Tracheal epithelial cell (primary cell): Measurements from ENCODE around the gene TMEM205. TPM values are rescaled to one million over a fixed set of nuclear protein-coding genes. Genes with fewer than 3 reads are reported as not detected.

Experiments
- total RNA-seq: library from RNA; depleted of rRNA; stranded (reverse); fragments of >200 nt; gene quantifications from 2 replicates; pipeline ENCODE4 v1.2.1, GENCODE V29; 2014

The TMEM205 gene
- total RNA-seq = 128 and 178 TPM in 2 replicates

DNA sequence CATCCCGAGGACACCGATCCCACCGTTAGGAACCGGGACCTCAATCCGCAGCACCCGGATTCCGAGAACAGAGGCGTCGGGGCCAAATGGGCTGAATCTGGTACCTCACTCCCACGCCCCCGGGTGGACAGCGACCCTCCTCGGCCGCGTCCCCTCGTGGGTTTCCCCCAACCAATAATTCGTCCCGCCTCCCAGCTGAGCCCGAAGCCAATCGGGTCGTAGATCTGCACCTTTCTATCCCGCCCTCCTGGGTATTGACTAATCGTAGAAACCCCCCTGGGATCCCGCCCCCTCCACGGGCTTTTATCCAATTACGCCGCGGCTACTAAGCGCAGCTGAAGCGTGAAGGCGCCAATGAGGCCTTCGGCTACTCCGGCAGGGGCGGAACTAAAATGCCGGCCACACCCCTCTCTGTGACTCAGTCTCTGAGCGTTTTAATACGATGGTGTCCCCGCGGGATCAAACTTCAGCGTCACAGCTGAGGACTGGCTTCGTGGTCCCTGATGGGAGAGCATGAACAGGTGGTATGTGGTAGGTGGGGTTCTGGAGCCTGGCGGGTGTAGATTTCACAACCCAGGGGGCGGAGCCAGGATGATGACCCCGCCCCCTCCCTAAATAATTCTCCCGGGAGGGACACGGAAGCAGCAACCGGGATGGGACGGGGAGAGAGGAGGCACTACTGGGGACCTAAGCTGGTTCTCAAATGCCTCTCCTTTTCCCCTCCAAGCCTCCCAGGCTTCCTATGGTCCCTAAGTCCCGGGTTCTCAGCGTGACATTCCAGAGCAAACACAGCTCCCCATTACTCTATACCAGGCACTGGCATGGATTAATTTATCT is at the start of gene TMEM205, which contains the start of gene CCDC159:
Gene TMEM205, minus strand, starts transcription at position 165 of the 837 bp plus-strand sequence. CDS start 649 bp downstream, outside the sequence.
Gene CCDC159, plus strand, starts transcription at position 416 of the 837 bp plus-strand sequence. Its CDS starts 88 bp downstream, at position 504.

DNA sequence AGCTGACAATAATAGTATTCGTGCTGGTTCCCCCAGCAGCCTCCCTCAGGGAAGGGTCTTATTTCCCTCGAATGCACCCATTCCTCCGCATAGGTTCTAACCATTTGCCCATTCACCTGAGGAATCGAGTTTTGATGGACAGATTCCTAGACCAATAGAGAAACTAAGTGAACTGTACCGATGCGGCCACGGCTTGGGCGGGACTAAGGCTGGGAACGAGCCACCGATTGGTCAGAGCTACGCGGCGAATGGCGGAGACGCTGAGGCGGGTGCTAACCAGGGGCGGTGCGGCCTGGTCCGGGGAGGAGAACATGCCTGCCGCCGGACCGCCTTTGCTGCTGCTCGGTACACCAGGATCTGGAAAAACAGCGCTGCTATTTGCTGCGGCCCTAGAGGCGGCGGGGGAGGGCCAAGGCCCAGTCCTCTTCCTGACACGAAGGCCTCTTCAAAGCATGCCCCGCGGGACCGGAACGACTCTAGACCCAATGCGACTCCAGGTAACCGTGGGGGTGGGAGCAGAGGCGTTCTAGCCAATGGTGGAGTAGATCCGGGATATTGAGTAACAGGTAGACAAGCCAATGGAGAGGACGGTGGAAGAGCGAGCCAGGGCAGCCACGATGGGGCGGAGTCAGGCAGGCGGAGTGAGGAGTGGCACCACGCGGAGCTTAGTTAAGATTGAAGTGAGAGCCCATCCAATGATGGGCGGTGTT is 28.5 kb upstream of the TMEM205 start, which contains the start of gene SWSAP1:
Gene SWSAP1, plus strand, starts transcription at position 234 of the 710 bp plus-strand sequence. Its CDS starts 15 bp downstream, at position 249.

GRCh38 chr19:11355160-11356073 is 9.3 kb upstream of the TMEM205 start, which contains the start of gene PLPPR2:
Gene PLPPR2, plus strand, starts transcription at chr19:11355432. Its CDS starts 2,242 bp downstream, at chr19:11357674.

DNA sequence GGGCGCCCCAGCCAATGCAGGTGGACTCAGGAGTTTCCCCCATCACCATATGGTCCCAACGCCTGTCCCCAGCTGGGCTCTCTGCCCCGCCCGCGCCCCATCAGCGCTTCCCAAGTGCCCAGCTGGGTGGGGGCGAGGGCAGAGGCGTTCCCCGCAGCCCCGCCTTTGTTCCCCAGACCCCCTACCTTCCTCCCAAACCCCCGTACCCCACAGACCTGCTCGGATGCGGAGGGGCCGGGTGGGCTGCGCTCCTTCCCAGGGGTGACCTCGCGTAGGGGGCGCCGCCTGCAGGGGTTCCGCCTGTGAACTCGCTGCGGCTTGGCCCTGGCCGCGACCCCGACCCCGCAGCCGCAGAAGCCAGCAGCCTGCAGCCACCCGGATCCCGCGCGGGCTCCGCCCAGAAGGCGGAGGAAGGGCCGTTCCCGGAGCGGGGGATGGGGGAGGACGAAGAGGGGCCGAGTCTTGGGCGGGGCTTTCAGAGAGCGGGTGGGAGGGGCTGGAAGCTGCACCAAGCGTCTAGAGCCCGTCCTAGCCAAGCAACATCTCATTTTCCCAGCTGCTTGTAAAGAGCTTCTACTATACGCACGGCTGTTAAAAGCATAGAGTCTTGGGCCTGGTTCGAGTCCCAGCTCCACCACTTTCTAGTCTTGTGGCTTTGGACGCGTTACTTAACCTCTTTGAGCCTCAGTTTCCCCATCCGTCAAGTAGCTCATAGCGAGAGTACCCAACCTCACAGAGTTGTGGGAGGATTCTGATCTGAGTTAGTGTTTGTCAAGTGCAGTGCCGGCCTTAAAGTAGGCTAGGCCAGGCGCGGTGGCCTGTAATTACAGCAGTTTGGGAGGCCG is 6.6 kb downstream of the TMEM205 start, which contains the start of gene RAB3D:
Gene RAB3D, minus strand, starts transcription at position 404 of the 845 bp plus-strand sequence. CDS start 2,258 bp downstream, outside the sequence.

DNA sequence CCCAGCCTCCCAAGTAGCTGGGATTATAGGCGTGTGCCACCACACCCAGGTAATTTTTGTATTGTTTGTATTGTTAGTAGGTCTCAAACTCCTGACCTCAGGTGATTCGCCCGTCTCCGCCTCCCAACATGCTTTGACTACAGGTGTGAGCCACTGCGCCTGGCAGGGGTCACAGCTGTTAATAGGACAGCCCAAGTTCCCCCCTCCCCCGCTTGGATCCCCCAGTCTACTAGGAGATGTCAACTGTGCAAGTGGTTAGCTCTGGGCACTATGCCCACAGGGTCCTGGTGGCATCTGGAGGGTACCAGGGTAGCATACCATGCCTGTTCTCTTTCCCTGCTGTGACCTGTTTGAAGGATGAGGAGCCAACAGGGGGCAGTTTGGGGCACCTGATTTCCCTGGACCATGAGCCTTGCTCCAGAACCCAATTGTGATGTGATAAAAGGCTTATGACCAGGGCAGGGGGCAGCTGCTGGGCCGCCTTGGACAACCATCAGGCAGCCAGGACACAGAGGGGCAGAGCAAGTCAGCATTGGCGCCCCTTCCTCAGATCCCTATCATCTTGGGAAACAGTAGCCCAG is 50.3 kb downstream of the TMEM205 start, which contains the start of gene TSPAN16:
Gene TSPAN16, plus strand, starts transcription at position 496 of the 581 bp plus-strand sequence. CDS start 138 bp downstream, outside the sequence.

Other genes with a start within 250 kb of the TMEM205 start
- gene SPC24, start 190.5 kb downstream of the TMEM205 start, total RNA-seq = 0.64 and 4.8 TPM in 2 replicates
- gene KANK2, start 148.7 kb downstream of the TMEM205 start, total RNA-seq = 13.0 and 21.7 TPM in 2 replicates
- not detected in 2 replicates for gene ANGPTL8, start 106.6 kb downstream of the TMEM205 start, total RNA-seq
- gene DOCK6, start 83.7 kb downstream of the TMEM205 start, total RNA-seq = 16.4 and 16.6 TPM in 2 replicates
- gene TSPAN16, start 50.1 kb downstream of the TMEM205 start, total RNA-seq = not detected in 2 replicates
- 38.8 and 42.9 TPM in 2 replicates for gene RAB3D, start 6.6 kb downstream of the TMEM205 start, total RNA-seq
- gene CCDC159, start 251 bp upstream of the TMEM205 start, total RNA-seq = 6.7 and 8.1 TPM in 2 replicates
- 4.1 and 5.3 TPM in 2 replicates for gene PLPPR2, start 9.2 kb upstream of the TMEM205 start, total RNA-seq
- gene SWSAP1, start 28.4 kb upstream of the TMEM205 start, total RNA-seq = 0.21 and 0.72 TPM in 2 replicates
- gene EPOR, start 38.0 kb upstream of the TMEM205 start, total RNA-seq = 0.85 and 0.96 TPM in 2 replicates
- 1.4 TPM in 1 of 2 replicates, not detected in the other for gene RGL3, start 73.0 kb upstream of the TMEM205 start, total RNA-seq
- under 0.01 TPM in 1 of 2 replicates, not detected in the other for gene ODAD3, start 88.9 kb upstream of the TMEM205 start, total RNA-seq
- gene PRKCSH, start 89.4 kb upstream of the TMEM205 start, total RNA-seq = 107 TPM in 2 replicates
- not detected in 2 replicates for gene ELAVL3, start 134.8 kb upstream of the TMEM205 start, total RNA-seq
- gene ZNF653, start 159.6 kb upstream of the TMEM205 start, total RNA-seq = 6.6 and 11.1 TPM in 2 replicates
- gene ECSIT, start 182.9 kb upstream of the TMEM205 start, total RNA-seq = 41.2 and 71.0 TPM in 2 replicates
- 1.7 TPM in 1 of 2 replicates, not detected in the other for gene CNN1, start 192.6 kb upstream of the TMEM205 start, total RNA-seq
- gene ELOF1, start 213.0 kb upstream of the TMEM205 start, total RNA-seq = 27.1 and 28.9 TPM in 2 replicates
- 46.7 and 66.5 TPM in 2 replicates for gene ACP5, start 231.4 kb upstream of the TMEM205 start, total RNA-seq